RWPE1 (cell line): ENCODE results near the gene ZBTB17.

Experiments used
- CTCF ChIA-PET: fragments of 350-600 bp; sonication (Branson Sonifier 250); formaldehyde crosslinking; extraction: SDS; loops from one replicate; lab custom pipeline; 2021; lab: Yijun Ruan, JAX
- POLR2A ChIA-PET: fragments of 400-600 bp; formaldehyde crosslinking; extraction: SDS; loops from one replicate; lab custom pipeline; 2020; ENCODE audit warnings: antibody characterized with exemption; ENCODE audit not compliant: low non-redundant PET; lab: Yijun Ruan, JAX
- DNase-seq: peaks from one replicate; pipeline ENCODE4 v3.0.0; 2012; ENCODE audit warnings: low spot score
- H3K27ac ChIP-seq: fragments of 450-650 bp; 2 replicates; pipeline ENCODE4 v1.5.1; 2017
- CTCF ChIP-seq: fragments of 450-650 bp; conservative IDR thresholded peaks from 2 replicates; pipeline ENCODE4 v1.5.1; 2017; ENCODE audit warnings: low read depth, mild to moderate bottlenecking

ZBTB17 gene

GRCh38 chr1:15935056-15935950, 40.6 kb downstream of the ZBTB17 start:
- H3K27ac ChIP-seq, result peak overlapping the region; percentile 75
- ChIA-PET POLR2A (no interaction called here), CTCF (interaction anchor here (0.6 kb wide), 1 partner anchor 121 kb away, joined by 3 read pairs; no protein-coding TSS in a partner anchor)
- TF ChIP-seq CTCF, result no peak
- no peak for DNase-seq

GRCh38 chr1:15934211-15935055, 41.5 kb downstream of the ZBTB17 start:
- ChIA-PET CTCF (no interaction called here), POLR2A (no interaction called here)
- DNase-seq, result no peak

GRCh38 chr1:15933684-15934083, 42.2 kb downstream of the ZBTB17 start:
- no peak for TF ChIP-seq CTCF
- ChIA-PET CTCF (interaction anchor here (0.5 kb wide), 1 partner anchor 130 kb away, joined by 3 read pairs; no protein-coding TSS in a partner anchor), POLR2A (no interaction called here)
- DNase-seq, result no peak
- H3K27ac ChIP-seq, result peak overlapping the region; percentile 75

More at GRCh38 chr1:15934211-15935055, 41.5 kb downstream of the ZBTB17 start:
- no peak for TF ChIP-seq CTCF
- peak overlapping the region; percentile 75 for H3K27ac ChIP-seq

GRCh38 chr1:15932612-15933011, 43.3 kb downstream of the ZBTB17 start:
- CTCF ChIA-PET, result no interaction called here
- POLR2A ChIA-PET, result no interaction called here

GRCh38 chr1:15931884-15932283, 44.0 kb downstream of the ZBTB17 start:
- TF ChIP-seq CTCF, result no peak
- POLR2A ChIA-PET, result no interaction called here
- peak overlapping the region; percentile 75 for H3K27ac ChIP-seq
- no peak for DNase-seq
- CTCF ChIA-PET, result interaction anchor here (0.6 kb wide), 1 partner anchor 138 kb away, joined by 4 read pairs; no protein-coding TSS in a partner anchor

More at GRCh38 chr1:15932612-15933011, 43.3 kb downstream of the ZBTB17 start:
- no peak for TF ChIP-seq CTCF
- DNase-seq, result no peak
- H3K27ac ChIP-seq, result peak overlapping the region; percentile 75

- peak overlapping the region; percentile 75; the same call in 1 of the 2 replicates for H3K27ac ChIP-seq
- no peak for TF ChIP-seq CTCF
- DNase-seq, result no peak
- CTCF ChIA-PET, result interaction anchor here (0.6 kb wide), 2 partner anchors 137 to 424 kb away, joined by 3 to 4 read pairs; no protein-coding TSS in a partner anchor
- POLR2A ChIA-PET, result interaction anchor here (0.6 kb wide), 1 partner anchor 683 kb away, joined by 5 read pairs; no protein-coding TSS in a partner anchor
Observed at GRCh38 chr1:15931401-15931800, 44.5 kb downstream of the ZBTB17 start.
